ELF-1 (cell line): ENCODE data around the gene IFI27L2.

ENCODE experiments used
- DNase-seq: peaks from one replicate; pipeline ENCODE4 v3.0.0-alpha.2; 2016; ENCODE audit warnings: low read depth, low spot score

The IFI27L2 gene

GRCh38 chr14:94103554-94104150 lies 25.8 kb downstream of the IFI27L2 start:
- DNase-seq, result no peak

- no peak for DNase-seq
Observed at GRCh38 chr14:94102768-94103482, 26.5 kb downstream of the IFI27L2 start.

- DNase-seq, result no peak
Observed at GRCh38 chr14:94101748-94102147, 27.7 kb downstream of the IFI27L2 start.

- DNase-seq, result no peak
Observed at GRCh38 chr14:94100847-94101246, 28.6 kb downstream of the IFI27L2 start.

GRCh38 chr14:94099006-94099405 lies 30.4 kb downstream of the IFI27L2 start:
- DNase-seq, result no peak

- no peak for DNase-seq
Observed at GRCh38 chr14:94098326-94098992, 30.9 kb downstream of the IFI27L2 start.

GRCh38 chr14:94097091-94097490 lies 32.3 kb downstream of the IFI27L2 start:
- DNase-seq, result no peak

GRCh38 chr14:94093418-94093817 lies 36.0 kb downstream of the IFI27L2 start:
- no peak for DNase-seq

GRCh38 chr14:94089479-94089878 lies 39.9 kb downstream of the IFI27L2 start:
- DNase-seq, result no peak

GRCh38 chr14:94088516-94088915 lies 40.9 kb downstream of the IFI27L2 start:
- no peak for DNase-seq

- DNase-seq, result no peak
Observed at GRCh38 chr14:94087891-94088290, 41.5 kb downstream of the IFI27L2 start.

GRCh38 chr14:94081386-94081820 lies 48.0 kb downstream of the IFI27L2 start:
- no peak for DNase-seq

GRCh38 chr14:94080621-94081385 lies 48.6 kb downstream of the IFI27L2 start, which contains the start of the genes DDX24 and IFI27L1:
DDX24 (minus strand) TSS chr14:94081202; CDS start chr14:94079742, 1,460 bp downstream.
IFI27L1 (plus strand) TSS chr14:94081310; CDS start chr14:94096938, 15,628 bp downstream.
- DNase-seq, result peak; percentile 92

- no peak for DNase-seq
Observed at GRCh38 chr14:94079891-94080620, 49.3 kb downstream of the IFI27L2 start.

GRCh38 chr14:94077823-94078222 lies 51.6 kb downstream of the IFI27L2 start:
- no peak for DNase-seq
